ENCODE results near the gene MAD2L1.

DNA sequence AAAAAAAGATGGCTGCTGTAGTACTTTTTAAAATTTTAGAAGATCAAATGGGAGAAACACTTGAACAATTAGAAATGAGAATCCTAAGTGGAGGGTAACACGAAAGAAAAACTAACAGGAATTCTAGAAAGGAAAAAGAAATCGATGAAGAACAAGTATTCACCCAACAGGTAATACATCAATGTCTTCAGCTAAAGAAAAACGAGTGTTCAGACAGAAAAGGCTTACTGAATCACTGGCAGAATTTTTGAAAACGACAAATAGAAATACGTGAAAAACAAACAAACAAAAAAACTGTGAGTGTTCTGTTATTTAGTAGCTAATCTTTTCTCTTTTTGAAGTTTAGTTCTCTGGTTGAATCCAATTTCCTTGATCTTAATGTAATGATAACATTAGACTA lies 1.8 kb downstream of the MAD2L1 start:
- no peak for TF ChIP-seq POLR2A (IDR thresholded peaks at IDR 0.05)
- TF ChIP-seq, protein P1, sequence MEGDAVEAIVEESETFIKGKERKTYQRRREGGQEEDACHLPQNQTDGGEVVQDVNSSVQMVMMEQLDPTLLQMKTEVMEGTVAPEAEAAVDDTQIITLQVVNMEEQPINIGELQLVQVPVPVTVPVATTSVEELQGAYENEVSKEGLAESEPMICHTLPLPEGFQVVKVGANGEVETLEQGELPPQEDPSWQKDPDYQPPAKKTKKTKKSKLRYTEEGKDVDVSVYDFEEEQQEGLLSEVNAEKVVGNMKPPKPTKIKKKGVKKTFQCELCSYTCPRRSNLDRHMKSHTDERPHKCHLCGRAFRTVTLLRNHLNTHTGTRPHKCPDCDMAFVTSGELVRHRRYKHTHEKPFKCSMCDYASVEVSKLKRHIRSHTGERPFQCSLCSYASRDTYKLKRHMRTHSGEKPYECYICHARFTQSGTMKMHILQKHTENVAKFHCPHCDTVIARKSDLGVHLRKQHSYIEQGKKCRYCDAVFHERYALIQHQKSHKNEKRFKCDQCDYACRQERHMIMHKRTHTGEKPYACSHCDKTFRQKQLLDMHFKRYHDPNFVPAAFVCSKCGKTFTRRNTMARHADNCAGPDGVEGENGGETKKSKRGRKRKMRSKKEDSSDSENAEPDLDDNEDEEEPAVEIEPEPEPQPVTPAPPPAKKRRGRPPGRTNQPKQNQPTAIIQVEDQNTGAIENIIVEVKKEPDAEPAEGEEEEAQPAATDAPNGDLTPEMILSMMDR (IDR thresholded peaks at IDR 0.05) = no peak
- no peak for TF ChIP-seq POLR2AphosphoS5 (IDR thresholded peaks at IDR 0.05; ENCODE audit: insufficient read depth in 1 of 2, low read depth in 1 of 2)

All from vagina (tissue), 2 donors.